SK-N-SH (cell line): ENCODE data around the gene TRPM3.

Experiments used
- CHD2 ChIP-seq: fragments of 150-350 bp; IDR thresholded peaks from 2 replicates; pipeline ENCODE4 v1.6.1; 2018; ENCODE audit warnings: low read length; ENCODE audit not compliant: partially characterized antibody
- ELF1 ChIP-seq: IDR thresholded peaks from 2 replicates; pipeline ENCODE4 v1.4.0; 2012

- TF ChIP-seq ELF1 (no peak), CHD2 (no peak)
Measured at GRCh38 chr9:71042448-71042990, 78.9 kb downstream of the TRPM3 start.
